Measurements from ENCODE around the gene DNASE1L1.
"Not testable (repeated sequence)": the region's sequence is repeated elsewhere in the genome, so short reads cannot be mapped to it uniquely, and the experiment has no call there.

Gene DNASE1L1

DNA sequence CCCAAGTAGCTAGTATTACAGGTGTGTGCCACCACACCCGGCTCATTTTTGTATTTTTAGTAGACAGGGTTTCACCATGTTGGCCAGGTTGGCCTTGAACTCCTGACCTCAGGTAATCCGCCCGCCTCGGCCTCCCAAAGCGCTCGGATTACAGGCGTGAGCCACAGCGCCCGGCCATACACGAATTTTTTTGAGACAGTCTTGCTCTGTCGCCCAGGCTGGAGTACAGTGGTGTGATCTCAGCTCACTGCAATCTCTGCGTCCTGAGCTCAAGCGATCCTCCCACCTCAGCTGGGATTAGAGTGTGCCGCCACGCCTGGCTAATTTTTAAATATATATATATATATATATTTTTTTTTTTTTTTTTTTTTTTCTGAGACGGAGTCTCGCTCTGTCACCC, 12.7 kb downstream of the DNASE1L1 start:
- DNase-seq; intact Hi-C loops (cut with DNase I): not testable (repeated sequence)

DNA sequence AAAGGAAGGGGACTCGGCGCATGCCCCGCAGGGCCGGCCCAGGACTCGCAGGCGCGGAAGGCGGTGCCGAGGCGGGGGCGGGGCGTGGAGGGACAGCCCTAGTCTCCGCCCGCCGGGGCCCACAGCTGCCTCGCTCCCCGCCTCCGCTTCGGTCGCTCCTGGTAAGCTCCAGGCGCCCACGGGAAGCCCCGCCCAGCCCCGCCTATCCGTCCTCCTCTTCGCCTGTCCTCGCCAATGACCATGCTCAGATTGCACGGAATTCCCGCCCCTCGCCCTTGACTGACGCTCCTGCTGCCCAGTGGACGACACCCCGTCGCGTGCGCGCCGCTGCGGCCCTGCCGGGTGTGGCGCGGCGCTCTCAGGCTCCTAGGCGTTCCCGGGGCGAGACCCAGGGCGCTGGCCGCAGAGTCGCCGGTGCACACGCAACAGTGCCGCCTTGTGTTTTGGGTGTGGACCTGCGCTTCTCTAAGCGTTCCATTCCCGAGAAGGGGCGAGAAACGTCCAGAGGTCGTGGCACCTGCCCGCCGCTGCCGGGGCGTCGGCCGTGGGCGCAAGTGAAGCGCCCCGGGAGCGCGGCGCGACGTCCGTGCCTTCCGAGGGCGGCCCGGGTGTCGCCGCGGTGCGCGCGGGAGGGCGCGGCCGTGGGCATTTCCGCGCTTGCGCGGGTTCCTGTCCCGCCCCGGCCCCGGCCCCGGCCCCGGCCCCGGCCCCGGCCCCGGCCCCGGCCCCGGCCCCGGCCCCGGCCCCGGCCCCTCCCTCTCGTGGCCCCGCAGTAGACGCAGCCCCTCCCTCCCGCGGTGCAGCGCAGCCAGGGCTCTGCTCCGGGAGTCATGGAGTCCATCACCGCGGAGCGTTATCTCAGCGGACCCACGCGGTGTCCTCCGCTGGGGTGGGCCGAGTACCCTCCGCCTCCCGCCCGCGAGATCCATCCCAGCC, 19.0 kb downstream of the DNASE1L1 start:
- DNase-seq; intact Hi-C loops (cut with DNase I): not testable (repeated sequence)

DNA sequence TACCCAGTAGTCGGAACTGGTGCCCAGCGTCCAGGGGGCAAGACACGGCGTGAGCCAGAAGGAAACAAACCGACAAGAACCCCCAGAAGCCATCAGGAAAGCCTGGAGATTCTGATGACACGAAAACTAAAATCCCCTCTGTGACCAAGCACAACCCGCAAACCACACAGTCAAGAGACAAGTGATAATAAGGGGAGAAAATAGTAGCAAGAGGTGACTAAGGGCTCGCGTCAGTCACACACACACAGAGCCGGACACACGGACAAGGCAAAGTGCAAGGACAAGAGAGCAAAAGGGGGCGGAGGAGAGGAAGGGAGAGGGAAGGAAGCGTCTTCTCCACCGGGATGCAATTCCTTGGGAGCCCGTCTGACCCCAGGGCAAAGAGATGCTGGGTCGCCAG, 20.4 kb downstream of the DNASE1L1 start:
- not testable (repeated sequence) for DNase-seq

DNA sequence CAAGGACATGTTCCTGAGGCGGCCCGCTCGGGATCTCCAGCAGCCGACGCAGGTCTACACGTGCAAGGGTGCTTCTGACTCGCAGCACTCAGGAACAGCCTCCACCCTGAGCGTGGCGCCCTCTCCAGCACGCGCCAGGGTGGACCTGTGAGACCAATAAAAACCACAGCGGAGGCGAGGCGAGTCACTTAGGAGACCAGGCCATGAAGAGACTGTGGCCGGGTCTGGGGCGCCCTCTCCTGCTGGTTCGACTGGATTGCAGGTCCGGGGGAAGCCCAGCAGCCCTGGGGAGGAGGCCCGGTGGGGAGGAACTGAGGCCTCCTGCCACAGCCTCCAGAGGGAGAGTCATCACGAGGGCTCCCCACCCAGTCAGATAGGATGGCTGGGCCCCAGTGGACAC, 21.0 kb downstream of the DNASE1L1 start:
- DNase-seq, result not testable (repeated sequence)

More for the DNA sequence above, 20.4 kb downstream of the DNASE1L1 start:
- intact Hi-C loops (cut with DNase I), result not testable (repeated sequence)

DNA sequence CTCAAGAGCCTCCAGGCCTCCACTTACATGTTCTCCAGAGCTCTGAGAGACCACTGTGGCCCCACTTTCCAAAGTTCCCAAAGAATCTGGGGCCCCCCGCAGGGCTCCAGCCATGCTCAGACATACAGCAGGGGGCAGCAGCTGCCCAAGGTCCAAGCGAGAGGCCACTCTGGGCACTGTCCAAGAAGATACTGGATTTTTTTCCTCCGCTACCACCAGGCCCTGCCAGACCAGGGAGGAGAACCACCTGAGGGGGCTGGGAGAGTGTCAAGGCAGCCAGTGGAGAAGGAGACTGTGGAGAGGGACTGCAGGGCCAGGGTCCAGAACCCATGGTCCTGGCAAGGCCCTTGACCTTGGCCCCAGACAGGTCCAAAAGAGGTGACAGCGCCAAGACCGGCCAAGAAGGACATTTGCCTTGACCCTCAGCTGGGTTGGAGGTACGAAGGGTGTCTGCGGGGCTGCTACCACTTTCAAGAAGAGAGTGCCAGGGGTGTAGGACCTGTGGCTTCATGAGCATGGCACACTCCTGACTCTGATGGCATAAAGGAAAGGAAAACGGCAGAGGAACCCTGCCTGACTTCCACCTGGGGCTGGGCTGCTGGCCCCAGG, 24.7 kb downstream of the DNASE1L1 start:
- DNase-seq, result peak in 4 of 42 donors; percentile 21 to 54 (median 30)
- intact Hi-C loops (cut with DNase I), result no loop called here

More for the DNA sequence above, 21.0 kb downstream of the DNASE1L1 start:
- intact Hi-C loops (cut with DNase I), result not testable (repeated sequence)

DNA sequence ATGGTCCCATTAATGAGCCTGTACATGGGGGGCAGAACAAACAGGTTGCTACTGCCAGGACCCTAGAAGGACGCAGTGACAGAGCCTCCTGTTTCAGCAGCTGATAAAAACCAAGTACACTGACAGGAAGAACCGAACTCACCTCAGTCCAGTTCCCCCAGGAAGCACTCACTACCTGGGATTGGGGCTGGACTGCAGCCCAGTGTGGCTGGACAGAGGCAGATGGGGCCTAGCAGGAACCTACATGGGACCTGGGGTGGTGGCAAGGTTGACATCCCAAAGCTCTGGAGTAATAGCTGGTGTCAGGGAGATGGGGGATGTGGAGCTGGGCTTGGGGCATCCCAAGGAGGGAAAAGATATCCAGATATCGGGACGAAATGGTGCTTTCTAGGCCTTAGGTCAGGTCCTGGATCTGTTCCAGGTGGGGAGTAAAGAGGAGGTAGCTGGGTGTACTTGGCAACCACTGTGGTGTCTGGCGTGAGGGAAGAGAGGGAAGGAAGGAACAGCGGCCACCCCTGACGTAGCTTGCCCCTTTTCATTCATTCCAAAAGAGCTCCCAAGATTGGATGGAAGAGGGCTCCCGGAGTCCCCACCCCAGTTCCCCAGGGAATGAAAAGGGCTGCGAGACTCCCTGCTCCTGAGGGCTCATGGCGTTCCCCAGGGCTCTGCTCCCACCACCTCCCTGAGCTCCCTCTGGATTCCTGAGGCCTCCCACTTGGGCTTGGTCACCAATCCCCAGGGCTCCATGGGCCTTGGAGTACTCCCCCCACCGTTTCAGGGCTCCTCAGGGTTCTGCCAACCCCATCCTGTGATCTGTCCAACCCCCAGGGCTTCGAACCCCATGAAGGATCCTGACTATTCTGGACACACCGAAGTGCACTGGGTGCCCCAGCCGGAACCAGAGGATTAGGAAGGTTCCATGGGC, 25.4 kb downstream of the DNASE1L1 start:
- intact Hi-C loops (cut with DNase I), result no loop called here
- DNase-seq, result no peak

DNA sequence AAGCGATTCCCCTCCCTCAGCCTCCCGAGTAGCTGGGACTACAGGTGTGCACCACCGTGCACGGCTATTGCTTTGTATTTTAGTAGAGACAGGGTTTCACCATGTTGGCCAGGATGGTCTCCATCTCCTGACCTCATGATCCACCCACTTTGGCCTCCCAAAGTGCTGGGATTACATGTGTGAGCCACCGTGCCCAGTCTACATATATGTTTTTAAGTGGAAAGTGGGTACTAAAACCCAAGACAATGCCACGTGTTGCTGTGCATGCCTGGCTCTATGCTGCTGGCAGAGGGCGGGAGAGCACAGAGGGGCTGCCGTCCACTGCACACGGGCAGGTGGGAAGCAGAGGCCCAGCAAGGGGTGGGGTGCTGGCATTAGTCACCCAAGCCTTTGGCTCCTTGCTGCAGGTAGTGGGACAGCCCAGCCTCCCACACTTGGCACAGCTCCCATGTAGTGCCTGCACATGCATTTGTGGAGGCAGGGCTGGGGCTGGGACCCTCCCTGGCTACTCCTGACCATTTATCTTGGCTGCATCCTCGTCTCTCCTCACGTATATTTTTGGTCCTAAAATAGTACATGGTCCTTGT, 26.5 kb downstream of the DNASE1L1 start:
- intact Hi-C loops (cut with DNase I), result no loop called here
- DNase-seq, result no peak

DNA sequence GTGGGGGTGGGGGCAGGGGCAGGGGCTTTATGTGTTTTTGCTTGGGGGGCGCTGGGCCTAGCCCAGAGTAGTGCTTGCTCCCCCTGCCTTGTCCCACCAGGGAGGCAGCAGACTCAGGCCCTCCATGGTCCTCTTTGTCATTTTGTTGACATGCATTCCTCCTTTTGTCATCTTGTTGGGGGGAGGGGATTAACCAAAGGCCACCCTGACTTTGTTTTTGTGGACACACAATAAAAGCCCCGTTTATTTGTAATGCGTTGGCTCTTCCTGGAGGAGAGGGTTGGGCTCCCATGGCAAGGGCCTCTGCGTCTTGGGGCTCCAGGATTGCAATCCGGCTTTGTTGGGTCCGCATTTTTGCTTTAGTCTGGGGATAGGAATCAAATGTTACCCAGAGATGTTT, 27.8 kb downstream of the DNASE1L1 start:
- intact Hi-C loops (cut with DNase I), result no loop called here
- DNase-seq, result no peak

DNA sequence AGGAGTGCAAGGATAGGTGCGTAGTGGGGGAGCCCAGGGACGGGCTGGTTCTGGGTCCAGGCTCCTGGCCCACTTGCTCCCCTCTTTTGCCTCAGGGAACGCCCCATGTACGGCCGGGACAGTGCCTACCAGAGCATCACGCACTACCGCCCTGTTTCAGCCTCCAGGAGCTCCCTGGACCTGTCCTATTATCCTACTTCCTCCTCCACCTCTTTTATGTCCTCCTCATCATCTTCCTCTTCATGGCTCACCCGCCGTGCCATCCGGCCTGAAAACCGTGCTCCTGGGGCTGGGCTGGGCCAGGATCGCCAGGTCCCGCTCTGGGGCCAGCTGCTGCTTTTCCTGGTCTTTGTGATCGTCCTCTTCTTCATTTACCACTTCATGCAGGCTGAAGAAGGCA, 28.3 kb downstream of the DNASE1L1 start:
- intact Hi-C loops (cut with DNase I), result no loop called here
- no peak for DNase-seq

DNA sequence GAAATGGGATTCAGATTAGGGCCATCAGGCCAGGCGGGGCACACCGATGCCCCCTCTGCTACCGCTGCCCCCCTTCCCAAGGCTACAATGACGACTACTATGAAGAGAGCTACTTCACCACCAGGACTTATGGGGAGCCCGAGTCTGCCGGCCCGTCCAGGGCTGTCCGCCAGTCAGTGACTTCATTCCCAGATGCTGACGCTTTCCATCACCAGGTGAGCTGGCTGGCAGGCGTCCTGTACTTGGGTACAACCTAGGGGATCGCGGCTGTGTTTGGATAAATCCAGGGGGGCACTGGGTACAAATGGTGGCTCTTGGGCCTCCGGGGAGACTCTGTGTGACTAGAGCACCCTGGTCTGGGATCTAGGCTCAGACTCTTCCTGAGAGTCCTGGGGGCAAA, 28.9 kb downstream of the DNASE1L1 start:
- no peak for DNase-seq
- intact Hi-C loops (cut with DNase I), result no loop called here

DNA sequence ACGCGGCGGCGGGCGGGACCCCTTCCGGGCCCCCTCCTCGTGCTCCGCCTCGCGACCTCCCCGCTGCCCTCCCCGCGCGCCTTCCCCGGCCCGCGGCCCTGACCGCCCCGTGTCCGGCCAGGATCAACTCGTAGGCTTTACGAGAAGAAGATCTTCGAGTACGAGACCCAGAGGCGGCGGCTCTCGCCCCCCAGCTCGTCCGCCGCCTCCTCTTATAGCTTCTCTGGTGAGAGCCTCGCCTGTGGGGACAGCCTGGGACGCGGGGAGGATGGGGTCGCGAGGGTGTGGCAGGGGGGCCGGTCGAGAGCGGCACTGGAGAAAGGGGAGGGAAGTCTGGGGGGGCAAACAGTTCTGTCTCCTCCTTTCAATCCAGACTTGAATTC, 29.5 kb downstream of the DNASE1L1 start:
- intact Hi-C loops (cut with DNase I), result loop anchor here (10.0 kb wide), 1 partner anchor 155 kb away; no protein-coding TSS in a partner anchor
- no peak for DNase-seq

DNA sequence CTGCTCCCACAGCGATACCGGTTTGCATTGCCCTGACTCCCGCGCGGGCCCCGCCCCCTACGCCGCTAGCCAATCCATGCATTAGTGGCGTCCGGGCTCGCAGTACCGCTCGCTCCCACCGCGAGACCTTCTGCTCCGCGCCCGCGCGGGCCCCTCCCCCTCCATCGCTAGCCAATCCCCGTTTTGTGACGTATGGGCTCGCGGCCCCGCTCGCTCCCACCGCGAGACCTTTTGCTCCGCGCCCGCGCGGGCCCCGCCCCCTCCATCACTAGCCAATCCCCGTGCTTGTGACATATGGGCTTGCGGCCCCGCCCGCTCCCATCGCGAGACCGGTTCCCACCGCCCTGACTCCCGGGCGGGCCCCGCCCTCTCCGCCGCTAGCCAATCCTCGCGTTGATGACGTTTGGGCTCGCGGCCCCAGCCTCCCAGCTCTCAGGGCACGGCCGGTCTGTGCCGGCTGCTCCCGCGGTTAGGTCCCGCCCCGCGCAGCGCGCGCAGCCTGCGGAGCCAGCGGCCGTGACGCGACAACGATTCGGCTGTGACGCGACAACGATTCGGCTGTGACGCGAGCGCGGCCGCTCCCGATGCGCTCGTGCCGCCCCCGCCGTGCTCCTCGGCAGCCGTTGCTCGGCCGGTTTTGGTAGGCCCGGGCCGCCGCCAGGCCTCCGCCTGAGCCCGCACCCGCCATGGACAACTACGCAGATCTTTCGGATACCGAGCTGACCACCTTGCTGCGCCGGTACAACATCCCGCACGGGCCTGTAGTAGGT, 30.1 kb downstream of the DNASE1L1 start, which contains the start of gene EMD:
Gene EMD, plus strand, starts transcription at position 497 of the 770 bp plus-strand sequence. Its CDS starts 190 bp downstream, at position 687.
- intact Hi-C loops (cut with DNase I), result loop anchor here (10.0 kb wide), 1 partner anchor 156 kb away; no protein-coding TSS in a partner anchor
- DNase-seq, result peak; percentile 92 to 99 (median 96)

DNA sequence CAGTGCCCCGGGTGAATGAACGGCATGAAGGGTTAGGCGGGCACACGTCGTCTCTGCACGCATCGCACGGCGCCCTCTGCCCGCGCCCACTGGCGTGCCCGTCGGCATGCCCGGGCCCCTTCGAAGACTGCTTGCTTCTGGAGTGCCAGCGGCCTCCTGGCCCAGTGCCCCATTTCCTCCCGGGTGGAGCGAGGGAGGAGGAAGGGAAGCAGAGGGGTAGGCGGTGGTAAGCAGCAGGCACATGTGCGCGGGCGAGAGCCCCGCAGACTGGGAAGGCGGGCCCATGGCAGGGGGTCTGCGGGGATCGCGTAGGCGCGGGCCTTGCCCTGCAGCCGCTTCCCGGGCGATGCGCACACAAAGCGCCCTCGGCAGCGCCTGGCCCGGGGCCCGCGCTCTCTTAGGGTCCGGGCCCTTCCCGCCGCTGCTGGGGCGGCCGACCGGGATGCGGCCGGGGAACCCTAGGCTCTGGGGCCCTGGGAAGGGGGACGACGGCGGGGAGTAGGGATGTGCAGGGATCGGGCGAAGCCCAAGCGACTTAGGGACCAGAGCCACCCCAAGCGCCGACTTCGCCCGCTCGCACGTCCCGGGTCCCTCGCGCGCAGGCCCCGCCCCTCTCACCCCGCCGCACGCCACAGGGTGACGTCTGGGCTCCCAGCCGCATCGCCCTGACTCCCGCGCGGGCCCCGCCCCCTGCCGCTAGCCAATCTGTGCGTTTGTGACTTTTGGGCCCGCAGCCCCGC, 30.8 kb downstream of the DNASE1L1 start:
- intact Hi-C loops (cut with DNase I), result loop anchor here (10.0 kb wide), 1 partner anchor 157 kb away; no protein-coding TSS in a partner anchor
- peak in 36 of 42 donors; percentile 22 to 94 (median 53) for DNase-seq

DNA sequence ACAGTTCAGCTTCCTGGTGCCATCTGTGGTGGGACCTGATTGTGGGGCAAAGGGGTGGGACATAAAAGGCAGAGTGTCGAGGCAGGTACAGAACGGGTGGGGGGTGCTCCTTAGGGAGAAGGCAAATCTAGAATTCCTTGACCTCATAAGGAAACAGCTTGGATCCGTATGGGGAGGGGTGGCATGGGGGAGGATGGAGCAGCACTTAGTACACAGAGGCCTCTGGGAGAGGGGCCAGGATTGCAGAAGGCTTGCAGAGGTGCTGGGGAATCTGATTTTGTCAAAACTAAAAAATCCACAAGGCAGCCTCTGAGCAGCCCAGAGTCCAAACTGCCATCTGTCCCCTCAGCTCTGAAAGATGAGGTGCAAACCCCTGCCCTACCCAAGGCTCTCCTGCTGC, 32.3 kb downstream of the DNASE1L1 start:
- intact Hi-C loops (cut with DNase I), result loop anchor here (10.0 kb wide), 1 partner anchor 158 kb away; no protein-coding TSS in a partner anchor
- DNase-seq, result no peak

DNA sequence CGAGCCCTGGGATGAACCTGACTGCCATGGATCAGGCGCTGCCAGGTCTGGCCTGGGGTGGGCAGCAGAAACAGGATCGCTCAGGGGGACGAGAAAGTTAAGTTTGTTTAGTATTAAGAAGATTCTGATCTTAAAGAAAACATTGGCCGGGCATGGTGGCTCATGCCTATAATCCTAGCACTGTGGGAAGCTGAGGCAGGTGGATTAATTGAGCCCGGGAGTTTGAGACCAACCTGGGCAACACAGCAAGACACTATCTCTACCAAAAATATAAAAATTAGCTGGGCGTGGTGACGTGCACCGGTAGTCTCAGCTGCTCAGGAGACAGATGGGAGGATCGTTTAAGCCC, 33.9 kb downstream of the DNASE1L1 start:
- DNase-seq, result no peak
- intact Hi-C loops (cut with DNase I), result loop anchor here (10.0 kb wide), 1 partner anchor 160 kb away; no protein-coding TSS in a partner anchor

DNA sequence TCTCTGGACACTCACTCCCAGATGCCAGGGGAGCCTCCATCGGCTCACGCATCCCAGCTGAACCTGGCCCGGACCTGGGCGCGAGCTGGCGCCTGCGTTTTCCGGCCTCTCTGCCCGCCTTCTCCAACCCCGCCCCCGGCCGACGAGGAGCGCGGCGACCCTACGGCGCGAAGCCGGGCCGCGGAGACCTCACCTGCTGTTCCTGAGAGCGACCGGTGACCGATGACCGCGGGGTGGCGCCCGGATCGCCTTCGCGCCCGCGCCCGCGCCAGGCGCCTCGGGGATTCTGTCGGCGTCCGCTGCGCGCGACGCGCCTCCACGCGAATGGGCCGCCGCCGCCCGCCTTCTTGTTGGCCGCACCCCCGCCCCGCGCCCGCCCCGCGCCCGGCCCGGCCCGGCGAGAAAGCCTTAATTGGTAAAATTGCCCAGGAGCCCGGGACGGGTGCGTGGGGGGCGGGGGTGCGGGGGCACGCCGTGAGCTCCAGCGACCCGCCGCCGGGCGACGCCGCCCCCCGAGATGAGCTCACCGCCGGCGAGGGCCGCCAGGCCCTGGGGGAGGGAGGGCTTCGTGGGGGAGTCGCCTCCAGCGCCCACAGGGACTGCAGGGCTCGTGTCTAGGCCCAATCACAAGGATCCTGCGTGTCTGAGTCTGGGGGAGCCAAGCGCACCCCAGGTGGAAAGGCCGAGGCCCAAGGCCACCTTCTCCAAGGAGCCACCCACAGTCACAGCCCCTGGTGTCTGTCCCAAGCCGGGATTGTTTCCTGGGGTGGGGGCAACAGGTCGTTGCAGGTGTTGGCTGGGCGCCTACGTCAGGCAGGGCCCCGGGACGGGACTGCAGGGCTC, 34.5 kb downstream of the DNASE1L1 start, which contains the start of gene FLNA:
Gene FLNA, minus strand, starts transcription at position 322 of the 843 bp plus-strand sequence. CDS start 3,389 bp downstream, outside the sequence.
- peak in 16 of 42 donors; percentile 11 to 69 (median 40) for DNase-seq
- intact Hi-C loops (cut with DNase I), result loop anchor here (10.0 kb wide), 1 partner anchor 160 kb away; no protein-coding TSS in a partner anchor

All from head of caudate nucleus (tissue), 42 donors.